HG03095 (cell line): ENCODE results near the gene MED26.
"Not testable (repeated sequence)": the region's sequence is repeated elsewhere in the genome, so short reads cannot be mapped to it uniquely, and the experiment has no call there.

ENCODE experiments used
- ATAC-seq: cut with Tn5 transposase; IDR thresholded peaks from one replicate; pipeline ENCODE4 v1.9.1; 2021; ENCODE audit warnings: moderate library complexity; ENCODE audit not compliant: unreplicated experiment

MED26 gene

GRCh38 chr19:16543734-16544133 lies 84.3 kb downstream of the MED26 start:
- not testable (repeated sequence) for ATAC-seq

GRCh38 chr19:16542910-16543472 lies 85.0 kb downstream of the MED26 start:
- ATAC-seq = no peak

- peak; percentile 55 for ATAC-seq
Observed at GRCh38 chr19:16542045-16542909, 85.7 kb downstream of the MED26 start, which contains the start of gene CHERP. TSS of gene CHERP (minus strand) at chr19:16542437. CDS start at chr19:16542378, 59 bp downstream.

- peak; percentile 3 for ATAC-seq
Observed at GRCh38 chr19:16541526-16542044, 86.4 kb downstream of the MED26 start.

- ATAC-seq = no peak
Observed at GRCh38 chr19:16540948-16541347, 87.1 kb downstream of the MED26 start.

- ATAC-seq = no peak
Observed at GRCh38 chr19:16537111-16537510, 90.9 kb downstream of the MED26 start.

GRCh38 chr19:16536130-16536529 lies 91.9 kb downstream of the MED26 start:
- ATAC-seq = no peak

GRCh38 chr19:16535381-16535780 lies 92.6 kb downstream of the MED26 start:
- ATAC-seq = no peak

- no peak for ATAC-seq
Observed at GRCh38 chr19:16532440-16533234, 95.4 kb downstream of the MED26 start.

GRCh38 chr19:16531380-16531669 lies 96.7 kb downstream of the MED26 start:
- no peak for ATAC-seq

GRCh38 chr19:16530540-16531379 lies 97.2 kb downstream of the MED26 start:
- ATAC-seq = no peak

GRCh38 chr19:16529466-16530144 lies 98.4 kb downstream of the MED26 start:
- ATAC-seq = no peak

- no peak for ATAC-seq
Observed at GRCh38 chr19:16527971-16528521, 100.0 kb downstream of the MED26 start.

GRCh38 chr19:16527334-16527935 lies 100.6 kb downstream of the MED26 start:
- ATAC-seq = no peak

- ATAC-seq = no peak
Observed at GRCh38 chr19:16525751-16526481, 102.1 kb downstream of the MED26 start.

GRCh38 chr19:16524991-16525734 lies 102.8 kb downstream of the MED26 start:
- ATAC-seq = no peak
